ENCODE results near the gene NPLOC4.
"Not testable (repeated sequence)": the region's sequence is repeated elsewhere in the genome, so short reads cannot be mapped to it uniquely, and the experiment has no call there.

Gene NPLOC4

GRCh38 chr17:81535480-81536298 is 101.2 kb downstream of the NPLOC4 start:
- DNase-seq (ENCODE audit: low read depth) = no peak
- no peak overlapping the region for H3K4me3 ChIP-seq (ENCODE audit: low read length)
- no peak for TF ChIP-seq CTCF (conservative IDR thresholded peaks at IDR 0.05; ENCODE audit: low read depth, low read length)

- TF ChIP-seq CTCF (conservative IDR thresholded peaks at IDR 0.05; ENCODE audit: low read depth, low read length) = no peak
- no peak for DNase-seq (ENCODE audit: low read depth)
- H3K4me3 ChIP-seq (ENCODE audit: low read length) = no peak overlapping the region
These were observed 101.9 kb downstream of the NPLOC4 start for GRCh38 chr17:81535007-81535328.

- DNase-seq (ENCODE audit: low read depth) = no peak
- TF ChIP-seq CTCF (conservative IDR thresholded peaks at IDR 0.05; ENCODE audit: low read depth, low read length) = no peak
- no peak overlapping the region for H3K4me3 ChIP-seq (ENCODE audit: low read length)
These were observed 102.5 kb downstream of the NPLOC4 start for GRCh38 chr17:81534157-81535006.

GRCh38 chr17:81533339-81534141 is 103.4 kb downstream of the NPLOC4 start:
- no peak overlapping the region for H3K4me3 ChIP-seq (ENCODE audit: low read length)
- no peak for TF ChIP-seq CTCF (conservative IDR thresholded peaks at IDR 0.05; ENCODE audit: low read depth, low read length)
- DNase-seq (ENCODE audit: low read depth) = no peak

GRCh38 chr17:81532490-81533287 is 104.2 kb downstream of the NPLOC4 start:
- H3K4me3 ChIP-seq (ENCODE audit: low read length) = no peak overlapping the region
- no peak for DNase-seq (ENCODE audit: low read depth)
- no peak for TF ChIP-seq CTCF (conservative IDR thresholded peaks at IDR 0.05; ENCODE audit: low read depth, low read length)

- not testable (repeated sequence) for H3K4me3 ChIP-seq (ENCODE audit: low read length); DNase-seq (ENCODE audit: low read depth)
These were observed 104.9 kb downstream of the NPLOC4 start for GRCh38 chr17:81531998-81532404.

GRCh38 chr17:81531013-81531412 is 105.9 kb downstream of the NPLOC4 start:
- not testable (repeated sequence) for H3K4me3 ChIP-seq (ENCODE audit: low read length); DNase-seq (ENCODE audit: low read depth)

Measured in retinal pigment epithelial cell (primary cell).